ENCODE measurements around the gene SLX9.

Gene SLX9

GRCh38 chr21:44949161-44949778 is 9.4 kb downstream of the SLX9 start:
- TF ChIP-seq, protein P1, sequence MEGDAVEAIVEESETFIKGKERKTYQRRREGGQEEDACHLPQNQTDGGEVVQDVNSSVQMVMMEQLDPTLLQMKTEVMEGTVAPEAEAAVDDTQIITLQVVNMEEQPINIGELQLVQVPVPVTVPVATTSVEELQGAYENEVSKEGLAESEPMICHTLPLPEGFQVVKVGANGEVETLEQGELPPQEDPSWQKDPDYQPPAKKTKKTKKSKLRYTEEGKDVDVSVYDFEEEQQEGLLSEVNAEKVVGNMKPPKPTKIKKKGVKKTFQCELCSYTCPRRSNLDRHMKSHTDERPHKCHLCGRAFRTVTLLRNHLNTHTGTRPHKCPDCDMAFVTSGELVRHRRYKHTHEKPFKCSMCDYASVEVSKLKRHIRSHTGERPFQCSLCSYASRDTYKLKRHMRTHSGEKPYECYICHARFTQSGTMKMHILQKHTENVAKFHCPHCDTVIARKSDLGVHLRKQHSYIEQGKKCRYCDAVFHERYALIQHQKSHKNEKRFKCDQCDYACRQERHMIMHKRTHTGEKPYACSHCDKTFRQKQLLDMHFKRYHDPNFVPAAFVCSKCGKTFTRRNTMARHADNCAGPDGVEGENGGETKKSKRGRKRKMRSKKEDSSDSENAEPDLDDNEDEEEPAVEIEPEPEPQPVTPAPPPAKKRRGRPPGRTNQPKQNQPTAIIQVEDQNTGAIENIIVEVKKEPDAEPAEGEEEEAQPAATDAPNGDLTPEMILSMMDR (IDR thresholded peaks at IDR 0.05), result no peak

GRCh38 chr21:44949779-44950198 is 10.0 kb downstream of the SLX9 start:
- Mint-ChIP-seq H3K9me3 (no peaks in the 10 kb centered on the region), H3K36me3 (ENCODE audit: low read depth) (peaks cover 12% of the 10 kb centered on the region), H3K27me3 (ENCODE audit: low read depth, poor library complexity) (no peaks in the 10 kb centered on the region), H3K4me1 (no peaks in the 10 kb centered on the region), H3K27ac (no peak overlapping the region), H3K4me3 (no peak overlapping the region)
- TF ChIP-seq, protein P1 (IDR thresholded peaks at IDR 0.05), result peak; percentile 94
- peak; percentile 94 for DNase-seq

More at GRCh38 chr21:44949161-44949778, 9.4 kb downstream of the SLX9 start:
- H3K27me3 Mint-ChIP-seq (ENCODE audit: low read depth, poor library complexity), result no peaks in the 10 kb centered on the region
- no peaks in the 10 kb centered on the region for H3K9me3 Mint-ChIP-seq
- no peaks in the 10 kb centered on the region for H3K4me1 Mint-ChIP-seq
- peaks cover 17% of the 10 kb centered on the region for H3K36me3 Mint-ChIP-seq (ENCODE audit: low read depth)
- H3K4me3 Mint-ChIP-seq, result no peak overlapping the region
- DNase-seq, result no peak
- H3K27ac Mint-ChIP-seq, result no peak overlapping the region

- no peaks in the 10 kb centered on the region for H3K9me3 Mint-ChIP-seq
- peaks cover 8% of the 10 kb centered on the region for H3K36me3 Mint-ChIP-seq (ENCODE audit: low read depth)
- H3K4me1 Mint-ChIP-seq, result peaks cover under 1% of the 10 kb centered on the region
- no peak for DNase-seq
- H3K27ac Mint-ChIP-seq, result no peak overlapping the region
- TF ChIP-seq, protein P1 (IDR thresholded peaks at IDR 0.05), result no peak
- H3K27me3 Mint-ChIP-seq (ENCODE audit: low read depth, poor library complexity), result no peaks in the 10 kb centered on the region
- H3K4me3 Mint-ChIP-seq, result no peak overlapping the region
These were observed 10.5 kb downstream of the SLX9 start for GRCh38 chr21:44950351-44950750.

DNA sequence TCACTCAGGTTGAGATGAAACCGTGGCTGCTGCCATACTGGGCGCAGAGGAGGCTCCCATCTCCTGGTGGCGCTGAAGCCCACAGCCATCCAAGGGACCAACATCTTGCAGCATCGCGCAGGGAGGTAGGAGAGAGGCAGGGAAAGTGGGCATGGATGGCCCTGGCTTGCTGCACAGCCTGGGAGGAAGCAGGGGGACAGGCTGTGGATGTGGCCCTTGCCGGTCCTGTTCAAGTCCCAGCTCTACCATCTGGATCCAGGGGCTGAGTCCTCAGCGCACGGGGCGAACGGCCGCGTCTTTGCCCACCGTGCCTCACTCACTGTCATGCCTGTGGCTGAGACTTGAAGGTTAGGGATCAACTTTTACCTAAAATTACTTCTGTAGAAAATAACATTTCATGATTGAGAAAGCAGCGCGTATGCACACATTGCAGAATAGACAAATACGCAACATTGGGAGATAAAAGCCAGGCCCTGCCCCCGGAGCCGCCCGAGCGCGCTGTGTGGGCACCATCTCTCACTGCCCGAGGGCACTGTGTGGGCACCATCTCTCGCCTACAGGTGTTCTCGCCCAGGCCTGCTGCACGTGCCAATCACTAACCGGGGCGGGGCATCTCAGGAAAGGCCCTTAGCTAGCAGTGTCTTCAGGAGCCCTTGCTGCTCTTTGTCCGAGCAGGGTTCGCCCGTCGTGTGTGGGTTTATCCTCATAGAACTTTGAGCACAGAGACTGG is 11.5 kb downstream of the SLX9 start:
- Mint-ChIP-seq H3K4me1 (peaks cover 5% of the 10 kb centered on the region), H3K27me3 (ENCODE audit: low read depth, poor library complexity) (no peaks in the 10 kb centered on the region), H3K36me3 (ENCODE audit: low read depth) (peaks cover 5% of the 10 kb centered on the region), H3K9me3 (no peaks in the 10 kb centered on the region), H3K4me3 (no peak overlapping the region), H3K27ac (no peak overlapping the region)
- TF ChIP-seq, protein P1 (IDR thresholded peaks at IDR 0.05), result no peak
- no peak for DNase-seq

- Mint-ChIP-seq H3K27me3 (ENCODE audit: low read depth, poor library complexity) (no peaks in the 10 kb centered on the region), H3K36me3 (ENCODE audit: low read depth) (peaks cover 7% of the 10 kb centered on the region), H3K27ac (no peak overlapping the region), H3K4me1 (peaks cover 5% of the 10 kb centered on the region), H3K4me3 (no peak overlapping the region), H3K9me3 (no peaks in the 10 kb centered on the region)
- DNase-seq, result no peak
- TF ChIP-seq, protein P1 (IDR thresholded peaks at IDR 0.05), result no peak
These were observed 12.5 kb downstream of the SLX9 start for GRCh38 chr21:44952116-44952928.

All from nephron progenitor cell (in vitro differentiated cells).